HG03354 (cell line): ENCODE data around the gene FAM177A1.

Experiments used
- ATAC-seq: cut with Tn5 transposase; IDR thresholded peaks from one replicate; pipeline ENCODE4 v1.9.1; 2021; ENCODE audit warnings: mild to moderate bottlenecking; ENCODE audit not compliant: unreplicated experiment, poor library complexity, severe bottlenecking

FAM177A1 gene

GRCh38 chr14:35121887-35122695 lies 76.0 kb downstream of the FAM177A1 start, which contains the start of the genes PPP2R3C and PRORP:
TSS of gene PPP2R3C (minus strand) at chr14:35121990. CDS start at chr14:35121959, 31 bp downstream.
TSS of gene PRORP (plus strand) at chr14:35122552. CDS start at chr14:35123246, 694 bp downstream.
- peak; percentile 83 for ATAC-seq

- peak; percentile 46 for ATAC-seq
These were observed 76.8 kb downstream of the FAM177A1 start for GRCh38 chr14:35122696-35123387.

- ATAC-seq, result no peak
These were observed 77.3 kb downstream of the FAM177A1 start for GRCh38 chr14:35123388-35123703.

GRCh38 chr14:35124127-35124526 lies 78.1 kb downstream of the FAM177A1 start:
- ATAC-seq, result no peak
